Memory B cell (primary cell): ENCODE measurements around the gene SURF6.

Experiments
- ATAC-seq: fragments of 150-1000 bp; cut with Tn5 transposase; 2 replicates; pipeline ENCODE4 v1.10.0; 2021; ENCODE audit warnings: low read depth, mild to moderate bottlenecking, moderate library complexity
- DNase-seq, 2 donors: peaks; one replicate each; pipeline ENCODE4 v3.0.0; 2022; ENCODE audit warnings: low spot score in 2 of 2
- H3K27ac Mint-ChIP-seq: one replicate; pipeline ENCODE4 v1.8.0; 2022; ENCODE audit warnings: mild to moderate bottlenecking, moderate library complexity, mixed read lengths
- H3K27me3 Mint-ChIP-seq: one replicate; pipeline ENCODE4 v1.8.0; 2022; ENCODE audit warnings: mixed read lengths
- H3K36me3 Mint-ChIP-seq: one replicate; pipeline ENCODE4 v1.8.0; 2022; ENCODE audit warnings: mild to moderate bottlenecking, mixed read lengths
- H3K4me1 Mint-ChIP-seq: one replicate; pipeline ENCODE4 v1.8.0; 2022; ENCODE audit warnings: mixed read lengths
- H3K4me3 Mint-ChIP-seq: one replicate; pipeline ENCODE4 v1.8.0; 2022; ENCODE audit warnings: mild to moderate bottlenecking, moderate library complexity, mixed read lengths
- H3K9me3 Mint-ChIP-seq: one replicate; pipeline ENCODE4 v1.8.0; 2022; ENCODE audit warnings: mixed read lengths

Gene SURF6

DNA sequence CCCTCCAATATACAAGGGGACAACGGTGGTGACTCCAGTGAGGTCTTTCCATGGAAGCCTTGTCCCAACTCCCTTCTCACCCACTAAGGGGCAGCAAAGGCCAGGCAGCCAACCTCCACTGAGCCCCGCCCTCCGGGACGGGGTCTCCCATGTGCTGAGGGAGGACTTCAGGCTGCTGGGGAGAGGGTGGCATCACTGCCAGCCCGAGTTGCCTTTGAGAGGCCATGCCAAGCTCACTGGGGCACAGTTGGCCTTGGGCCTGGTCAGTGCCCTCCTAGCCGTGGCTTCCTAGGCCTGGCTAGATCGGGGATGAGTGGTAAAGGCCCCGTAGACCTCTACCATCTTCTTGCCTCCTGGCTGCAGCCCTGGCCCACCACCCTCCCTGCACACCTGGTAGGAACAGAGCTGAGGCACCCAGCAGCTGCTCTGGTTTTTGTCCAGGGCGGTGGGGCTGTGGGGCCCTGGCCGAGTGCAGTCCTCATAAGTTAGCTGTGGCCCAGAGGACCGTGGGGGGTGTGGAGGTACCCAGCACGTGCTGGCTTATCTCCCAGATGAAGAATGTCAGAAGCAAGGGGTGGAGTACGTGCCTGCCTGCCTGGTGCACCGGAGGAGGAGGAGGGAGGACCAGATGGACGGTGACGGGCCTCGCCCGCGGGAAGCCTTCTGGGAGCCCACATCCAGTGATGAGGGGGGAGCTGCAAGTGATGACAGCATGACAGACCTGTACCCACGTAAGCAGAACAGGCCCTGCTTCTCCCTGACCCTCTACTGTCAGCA is 23.6 kb upstream of the SURF6 start:
- Mint-ChIP-seq H3K4me3 (no peak overlapping the region), H3K36me3 (peaks cover 19% of the 10 kb centered on the region)

DNA sequence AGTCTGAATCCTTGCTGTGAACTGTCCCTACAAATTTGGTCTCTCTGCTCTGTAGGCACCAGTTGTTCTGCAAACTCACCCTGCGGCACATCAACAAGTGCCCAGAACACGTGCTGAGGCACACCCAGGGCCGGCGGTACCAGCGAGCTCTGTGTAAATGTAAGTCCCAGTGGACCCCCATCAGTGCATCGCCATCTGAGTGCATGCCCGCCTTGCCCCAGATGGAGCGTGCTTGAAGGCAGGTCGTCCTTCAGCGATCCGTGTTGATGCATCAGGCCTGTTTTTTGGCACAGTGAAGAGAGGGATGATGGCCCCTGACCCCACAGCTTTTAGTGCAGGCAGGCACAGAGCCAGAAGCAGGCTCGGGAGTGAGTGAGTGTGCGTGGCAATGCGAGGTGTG is 21.7 kb upstream of the SURF6 start:
- DNase-seq, result no peak
- peaks cover 17% of the 10 kb centered on the region for H3K4me1 Mint-ChIP-seq
- H3K27ac Mint-ChIP-seq, result peak overlapping the region; percentile 82

More for the DNA sequence above, 23.6 kb upstream of the SURF6 start:
- DNase-seq (no peak), ATAC-seq (no peak)
- no peak overlapping the region for H3K27ac Mint-ChIP-seq
- peaks cover 12% of the 10 kb centered on the region for H3K4me1 Mint-ChIP-seq
- no peaks in the 10 kb centered on the region for H3K27me3 Mint-ChIP-seq
- H3K9me3 Mint-ChIP-seq, result no peaks in the 10 kb centered on the region

DNA sequence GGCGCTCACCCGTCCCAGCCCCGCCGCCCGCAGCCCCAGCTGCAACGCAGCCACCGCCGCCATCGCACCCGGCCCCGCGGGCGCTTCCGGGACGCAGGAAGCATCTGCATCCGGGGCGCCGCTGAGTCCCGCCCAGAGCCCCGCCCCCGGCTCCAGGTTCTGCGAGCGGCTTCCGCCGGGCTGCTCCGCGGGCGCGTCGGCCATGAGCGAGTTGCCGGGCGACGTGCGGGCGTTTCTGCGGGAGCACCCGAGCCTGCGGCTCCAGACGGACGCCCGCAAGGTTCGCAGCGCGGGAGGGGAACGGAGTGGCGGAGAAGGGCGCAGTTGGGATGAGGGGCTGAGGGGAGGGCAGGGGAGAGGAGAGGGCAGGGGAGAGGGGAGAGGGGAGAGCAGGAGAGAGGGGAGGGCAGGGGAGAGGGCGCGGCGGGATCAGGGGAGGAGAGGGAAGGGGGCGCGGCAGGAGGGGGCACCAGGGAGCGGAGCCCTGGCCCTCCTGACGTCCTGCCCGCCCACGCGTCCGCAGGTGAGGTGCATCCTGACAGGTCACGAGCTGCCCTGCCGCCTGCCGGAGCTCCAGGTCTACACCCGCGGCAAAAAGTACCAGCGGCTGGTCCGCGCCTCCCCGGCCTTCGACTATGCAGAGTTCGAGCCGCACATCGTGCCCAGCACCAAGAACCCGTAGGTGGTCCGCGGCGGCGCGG is 20.6 kb upstream of the SURF6 start, which contains the start of the genes SURF1 and SURF2:
TSS of gene SURF1 (minus strand) at position 97 of the 701 bp plus-strand sequence. CDS start at position 63, 34 bp downstream.
TSS of gene SURF2 (plus strand) at position 160 of the 701 bp plus-strand sequence. CDS start at position 203, 43 bp downstream.
- Mint-ChIP-seq H3K9me3 (no peaks in the 10 kb centered on the region), H3K4me1 (peaks cover 17% of the 10 kb centered on the region), H3K36me3 (peaks cover 13% of the 10 kb centered on the region), H3K27me3 (no peaks in the 10 kb centered on the region), H3K4me3 (peak within 1 kb of the TSS; percentile 91), H3K27ac (peak within 1 kb of the TSS; percentile 86)
- ATAC-seq, result peak; percentile 95
- DNase-seq, result peak; percentile 81 to 82

More for the DNA sequence above, 21.7 kb upstream of the SURF6 start:
- H3K27me3 Mint-ChIP-seq, result no peaks in the 10 kb centered on the region
- peak overlapping the region; percentile 91 for H3K4me3 Mint-ChIP-seq
- H3K9me3 Mint-ChIP-seq, result no peaks in the 10 kb centered on the region
- ATAC-seq, result no peak
- peaks cover 12% of the 10 kb centered on the region for H3K36me3 Mint-ChIP-seq

DNA sequence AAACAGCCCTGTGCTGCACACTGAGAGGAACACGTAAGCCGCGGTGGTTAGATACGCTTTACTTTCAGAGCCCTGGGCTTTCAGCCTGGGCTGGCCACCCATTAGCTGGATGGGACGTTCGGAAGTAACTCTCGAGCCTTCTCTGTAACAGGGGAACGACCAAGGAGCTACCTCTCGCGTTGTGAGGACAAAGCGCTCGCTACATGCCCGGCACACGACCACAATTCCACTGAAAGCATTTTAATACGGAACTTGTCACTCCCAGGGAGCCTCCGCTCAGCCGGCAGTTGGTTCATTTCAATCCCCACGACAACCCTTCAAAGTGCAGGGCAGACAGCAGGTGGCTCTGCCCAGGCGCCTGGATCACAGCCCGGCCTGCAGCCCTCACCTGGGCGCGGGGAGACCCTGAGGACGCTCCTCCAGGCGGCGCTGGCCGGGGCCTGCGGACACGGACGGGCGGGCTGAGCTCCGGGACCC is 19.9 kb upstream of the SURF6 start:
- H3K4me3 Mint-ChIP-seq, result peak overlapping the region; percentile 84
- H3K27me3 Mint-ChIP-seq, result no peaks in the 10 kb centered on the region
- H3K4me1 Mint-ChIP-seq, result peaks cover 17% of the 10 kb centered on the region
- peak; percentile 39 for ATAC-seq
- H3K36me3 Mint-ChIP-seq, result peaks cover 13% of the 10 kb centered on the region
- DNase-seq, result no peak
- H3K27ac Mint-ChIP-seq, result peak overlapping the region; percentile 86
- H3K9me3 Mint-ChIP-seq, result no peaks in the 10 kb centered on the region

DNA sequence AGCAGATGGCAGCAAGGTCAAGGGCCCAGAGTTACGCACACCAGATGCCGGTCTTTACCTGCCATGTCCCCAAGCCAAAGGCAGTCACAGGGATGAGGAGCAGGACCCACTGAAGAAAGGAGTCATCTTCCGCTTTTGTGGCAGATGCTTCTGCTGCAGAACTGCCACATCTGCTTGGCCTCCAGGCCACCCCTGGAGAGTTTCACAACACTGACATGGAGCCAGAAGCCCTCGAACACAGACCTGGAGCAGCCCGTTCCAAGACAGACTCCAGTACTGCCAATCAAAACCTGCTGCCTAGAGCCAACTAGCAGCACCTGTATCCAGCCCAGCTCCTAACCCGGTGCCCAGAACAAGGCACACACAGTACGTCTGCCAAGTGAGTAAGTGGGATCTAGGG is 18.8 kb upstream of the SURF6 start:
- no peak overlapping the region for H3K4me3 Mint-ChIP-seq
- ATAC-seq, result no peak
- peaks cover 18% of the 10 kb centered on the region for H3K4me1 Mint-ChIP-seq
- H3K9me3 Mint-ChIP-seq, result no peaks in the 10 kb centered on the region
- H3K27ac Mint-ChIP-seq, result no peak overlapping the region
- peaks cover 14% of the 10 kb centered on the region for H3K36me3 Mint-ChIP-seq
- no peaks in the 10 kb centered on the region for H3K27me3 Mint-ChIP-seq
- no peak for DNase-seq

DNA sequence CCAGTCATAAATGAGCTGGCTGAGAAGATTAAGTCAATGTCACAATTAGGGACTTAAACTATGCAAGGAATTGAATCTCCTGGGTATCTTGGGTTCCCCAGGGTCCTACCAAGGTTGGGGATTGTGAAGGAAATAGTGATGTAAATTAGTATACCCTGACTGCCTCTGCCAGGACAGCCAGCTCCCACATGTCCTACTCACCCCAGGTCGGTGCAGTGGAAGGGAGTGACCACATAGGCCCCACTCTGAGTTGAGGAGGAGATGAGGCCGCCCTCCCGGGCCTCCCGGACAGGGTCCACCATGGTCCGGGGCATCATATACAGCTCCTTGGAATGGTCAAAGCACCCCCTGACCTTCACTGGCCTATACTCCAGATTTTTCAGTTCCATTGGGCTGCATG is 17.6 kb upstream of the SURF6 start:
- no peak for ATAC-seq
- H3K27ac Mint-ChIP-seq, result no peak overlapping the region
- no peak overlapping the region for H3K4me3 Mint-ChIP-seq
- DNase-seq, result no peak
- H3K27me3 Mint-ChIP-seq, result no peaks in the 10 kb centered on the region
- H3K36me3 Mint-ChIP-seq, result peaks cover 19% of the 10 kb centered on the region
- peaks cover 21% of the 10 kb centered on the region for H3K4me1 Mint-ChIP-seq
- H3K9me3 Mint-ChIP-seq, result no peaks in the 10 kb centered on the region

DNA sequence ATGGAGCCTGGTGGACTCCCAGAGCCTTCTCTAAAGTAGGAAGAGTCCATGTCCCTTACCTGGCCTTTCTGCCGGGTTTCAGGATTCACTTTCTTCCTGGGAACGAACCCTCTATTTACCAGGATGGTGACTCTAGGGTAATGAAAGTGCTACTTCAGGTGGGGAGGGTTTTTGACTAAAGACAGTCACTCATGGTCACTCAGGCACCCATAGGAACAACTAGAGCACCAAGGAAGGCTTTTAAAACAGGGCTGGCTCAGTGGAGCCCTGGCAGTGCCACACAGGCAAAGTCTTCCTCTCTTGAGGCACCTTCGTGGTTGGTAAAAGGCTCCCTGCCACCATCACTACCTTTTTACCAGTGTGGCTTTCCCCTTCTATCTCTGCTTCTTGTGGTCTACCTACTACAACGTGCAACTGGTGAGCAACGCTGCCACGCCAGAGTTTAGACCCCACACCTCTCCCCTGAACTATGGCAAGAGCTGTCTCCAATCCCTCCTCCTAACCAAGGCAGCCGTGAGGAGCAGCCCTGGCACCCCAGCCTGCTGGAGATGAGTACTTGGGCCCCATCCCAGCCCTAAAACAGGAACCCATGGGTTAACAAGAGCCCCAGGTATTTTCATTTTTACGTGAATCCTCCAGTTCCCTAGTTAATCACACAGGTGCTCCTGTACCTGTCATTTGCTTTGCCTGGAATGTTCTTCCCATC is 16.8 kb upstream of the SURF6 start:
- ATAC-seq, result no peak
- no peak for DNase-seq
- Mint-ChIP-seq H3K4me3 (no peak overlapping the region), H3K4me1 (peaks cover 16% of the 10 kb centered on the region), H3K27ac (peak overlapping the region; percentile 54), H3K27me3 (no peaks in the 10 kb centered on the region), H3K9me3 (no peaks in the 10 kb centered on the region), H3K36me3 (peaks cover 22% of the 10 kb centered on the region)

DNA sequence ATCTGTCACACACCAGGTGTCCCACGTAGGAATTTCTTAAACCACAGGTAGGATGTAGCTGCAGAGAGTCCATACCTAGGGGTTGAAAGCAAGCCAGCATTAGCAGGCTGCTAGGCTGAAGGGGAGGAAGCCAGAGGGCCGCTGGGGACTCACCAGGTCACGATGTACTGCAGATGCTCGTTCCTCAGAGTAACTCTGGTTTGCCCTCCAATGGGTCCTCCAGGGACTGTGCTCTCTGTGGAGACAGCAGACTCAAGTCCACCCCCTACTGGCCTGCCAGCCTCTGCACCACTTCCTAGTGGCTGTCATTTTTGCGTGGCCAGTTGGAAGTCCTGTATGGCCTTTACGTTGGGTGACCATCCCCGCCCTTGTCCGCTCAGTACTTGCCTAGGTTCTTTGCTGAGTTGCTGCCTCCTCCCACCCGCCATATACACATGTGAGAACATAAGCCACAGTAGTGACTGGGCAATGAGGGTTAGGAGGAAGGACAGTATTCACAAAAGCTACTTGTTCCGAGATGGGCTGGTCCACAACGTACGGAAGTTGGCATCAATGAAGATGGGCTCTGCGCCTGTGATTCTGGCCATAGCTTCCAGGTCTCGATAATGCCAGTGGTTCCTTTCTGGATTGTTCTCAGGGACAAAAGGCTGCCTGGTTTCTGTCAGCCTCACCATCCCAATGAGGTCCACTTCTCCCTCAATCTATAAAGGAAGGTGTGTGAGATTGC is 16.1 kb upstream of the SURF6 start:
- Mint-ChIP-seq H3K4me1 (peaks cover 16% of the 10 kb centered on the region), H3K4me3 (no peak overlapping the region), H3K27me3 (no peaks in the 10 kb centered on the region), H3K9me3 (no peaks in the 10 kb centered on the region), H3K36me3 (peaks cover 22% of the 10 kb centered on the region), H3K27ac (no peak overlapping the region)
- ATAC-seq (no peak), DNase-seq (peak in 1 of 2 donors; percentile 26)

DNA sequence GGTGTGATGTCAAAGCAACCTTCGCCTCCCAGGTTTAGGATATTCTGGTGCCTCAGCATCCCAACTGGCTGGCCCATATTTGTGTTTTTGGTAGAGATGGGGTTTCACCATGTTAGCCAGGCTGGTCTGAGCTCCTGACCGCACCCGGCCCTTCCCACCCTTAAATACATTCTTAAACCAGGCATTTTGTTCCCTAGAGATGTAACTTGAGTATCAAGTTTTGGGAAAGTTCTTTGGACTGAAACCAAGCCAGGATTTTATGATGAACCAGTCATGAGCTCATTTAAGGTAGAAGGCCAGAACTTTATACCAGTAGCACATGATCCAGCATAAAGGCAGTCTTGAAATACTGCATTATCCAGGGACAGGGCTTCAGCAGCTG is 15.5 kb upstream of the SURF6 start:
- ATAC-seq, result no peak
- Mint-ChIP-seq H3K4me1 (peaks cover 21% of the 10 kb centered on the region), H3K4me3 (no peak overlapping the region), H3K27me3 (no peaks in the 10 kb centered on the region), H3K9me3 (no peaks in the 10 kb centered on the region), H3K36me3 (peaks cover 24% of the 10 kb centered on the region), H3K27ac (no peak overlapping the region)
- no peak for DNase-seq

DNA sequence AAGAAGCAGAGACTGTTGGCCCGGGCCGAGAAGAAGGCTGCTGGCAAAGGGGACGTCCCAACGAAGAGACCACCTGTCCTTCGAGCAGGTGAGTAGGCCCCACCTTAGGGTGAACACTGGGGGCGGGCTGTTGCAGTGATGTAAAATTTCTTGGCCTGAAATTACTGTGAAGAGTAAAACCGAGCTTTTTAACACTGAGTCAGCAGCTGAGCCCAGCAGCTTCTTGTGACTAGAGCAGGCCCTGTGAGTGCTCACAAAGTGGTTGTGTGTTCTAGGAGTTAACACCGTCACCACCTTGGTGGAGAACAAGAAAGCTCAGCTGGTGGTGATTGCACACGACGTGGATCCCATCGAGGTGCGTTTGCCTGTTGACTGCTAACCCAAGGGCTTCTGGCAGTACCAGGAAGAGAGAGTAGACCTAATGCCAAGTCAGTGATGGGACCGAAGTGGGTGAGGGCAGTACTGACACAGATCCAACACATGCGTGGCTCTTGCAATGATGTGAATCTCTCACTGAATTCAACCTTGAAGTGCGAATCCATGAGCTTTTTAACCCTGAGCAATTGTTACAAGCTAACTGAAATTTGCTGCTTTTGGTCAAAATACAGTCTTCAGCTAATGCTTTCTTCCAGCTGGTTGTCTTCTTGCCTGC is 14.1 kb upstream of the SURF6 start:
- H3K36me3 Mint-ChIP-seq, result peaks cover 24% of the 10 kb centered on the region
- DNase-seq (no peak), ATAC-seq (no peak)
- H3K4me1 Mint-ChIP-seq, result peaks cover 28% of the 10 kb centered on the region
- no peak overlapping the region for H3K4me3 Mint-ChIP-seq
- H3K27me3 Mint-ChIP-seq, result no peaks in the 10 kb centered on the region
- H3K9me3 Mint-ChIP-seq, result no peaks in the 10 kb centered on the region
- peak overlapping the region; percentile 95 for H3K27ac Mint-ChIP-seq

DNA sequence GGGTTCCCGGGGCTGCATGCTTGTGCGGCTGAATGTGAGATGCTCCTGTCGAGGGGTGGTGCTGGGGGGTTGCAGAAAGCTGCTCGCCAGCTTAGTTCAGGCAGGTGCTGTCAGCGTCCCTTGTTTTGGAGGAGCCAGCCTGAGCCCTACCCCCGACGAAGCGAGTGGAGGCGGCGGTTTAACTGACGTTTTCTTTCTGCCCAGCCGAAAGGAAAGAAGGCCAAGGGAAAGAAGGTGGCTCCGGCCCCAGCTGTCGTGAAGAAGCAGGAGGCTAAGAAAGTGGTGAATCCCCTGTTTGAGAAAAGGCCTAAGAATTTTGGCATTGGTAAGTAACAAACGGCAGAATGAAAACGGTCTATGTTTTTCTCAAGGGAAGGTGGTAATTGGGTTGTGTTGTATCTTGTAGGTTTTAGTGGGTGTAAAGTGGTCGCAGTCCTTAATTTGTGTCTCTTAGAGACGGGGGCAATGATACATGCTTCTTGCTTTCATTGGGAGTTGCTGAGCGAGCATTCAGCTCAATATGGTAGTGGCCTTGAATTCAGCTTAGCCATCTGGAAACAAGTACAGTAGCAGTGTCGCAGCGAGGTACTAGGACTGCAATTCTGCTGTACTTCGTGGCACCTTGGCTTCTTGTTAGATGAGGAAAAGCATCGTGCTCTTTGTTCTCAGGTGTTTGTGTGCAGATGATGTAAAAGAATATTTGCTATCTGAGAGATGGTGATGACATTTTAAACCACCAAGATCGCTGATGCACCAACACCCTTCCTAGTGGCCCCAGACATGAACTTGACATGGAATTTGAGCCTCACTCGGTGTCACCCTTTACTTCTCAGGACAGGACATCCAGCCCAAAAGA is 13.0 kb upstream of the SURF6 start:
- ATAC-seq, result no peak
- no peaks in the 10 kb centered on the region for H3K9me3 Mint-ChIP-seq
- peaks cover 26% of the 10 kb centered on the region for H3K4me1 Mint-ChIP-seq
- peak overlapping the region; percentile 99 for H3K4me3 Mint-ChIP-seq
- no peak for DNase-seq
- H3K36me3 Mint-ChIP-seq, result peaks cover 26% of the 10 kb centered on the region
- H3K27me3 Mint-ChIP-seq, result no peaks in the 10 kb centered on the region
- H3K27ac Mint-ChIP-seq, result peak overlapping the region; percentile 95

DNA sequence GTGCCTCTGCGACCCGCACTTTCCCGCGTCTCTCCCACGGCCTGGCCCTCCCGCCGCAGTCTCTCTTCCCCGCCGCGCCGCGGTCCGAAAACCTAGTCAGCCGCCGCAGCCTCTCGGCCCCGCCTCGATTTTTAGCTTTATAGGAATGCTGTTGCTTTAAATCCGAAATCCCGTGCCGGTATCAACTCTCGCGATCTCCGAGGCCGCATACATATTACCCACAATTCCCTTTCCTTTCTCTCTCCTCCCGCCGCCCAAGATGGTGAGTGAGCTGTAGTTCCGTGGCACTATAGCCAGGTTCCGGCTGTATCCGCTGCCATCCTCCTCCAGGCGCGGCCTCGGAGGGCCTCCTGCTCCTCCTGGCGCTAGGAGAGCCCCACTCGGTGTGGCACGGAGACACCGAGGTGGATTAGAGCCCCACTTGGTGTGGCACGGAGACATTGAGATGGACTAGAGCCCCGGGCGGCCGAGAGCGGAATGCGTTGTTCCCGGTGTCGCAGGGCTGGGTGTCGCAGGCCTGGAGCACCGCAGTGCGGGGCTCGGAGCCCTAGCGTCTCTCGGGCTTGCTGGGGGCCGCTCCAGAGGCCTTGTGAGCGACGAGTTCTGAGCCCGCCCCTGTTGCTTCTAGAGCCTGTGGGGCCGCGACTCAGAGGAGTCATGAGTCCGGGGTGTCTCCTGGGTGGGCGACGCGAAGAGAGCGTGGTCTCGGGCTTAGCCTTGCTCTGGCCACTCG is 12.2 kb upstream of the SURF6 start, which contains the start of the genes MED22 and RPL7A:
TSS of gene MED22 (minus strand) at position 147 of the 733 bp plus-strand sequence. CDS start 1,469 bp downstream, outside the sequence.
TSS of gene RPL7A (plus strand) at position 234 of the 733 bp plus-strand sequence. CDS start at position 260, 26 bp downstream.
- Mint-ChIP-seq H3K27me3 (no peaks in the 10 kb centered on the region), H3K36me3 (peaks cover 26% of the 10 kb centered on the region), H3K4me1 (peaks cover 23% of the 10 kb centered on the region), H3K9me3 (no peaks in the 10 kb centered on the region), H3K27ac (peak within 1 kb of the TSS; percentile 95), H3K4me3 (peak within 1 kb of the TSS; percentile 99)
- peak; percentile 87 for ATAC-seq
- peak; percentile 84 to 90 for DNase-seq
